Head of caudate nucleus (tissue), 42 donors: ENCODE data around the gene ABCC2.
"Not testable (repeated sequence)": the region's sequence is repeated elsewhere in the genome, so short reads cannot be mapped to it uniquely, and the experiment has no call there.

Experiments used
- DNase-seq, 42 donors: peaks; one replicate each; pipeline versions ENCODE4 v3.0.0 to v3.0.0-alpha.2; 2020 to 2021; ENCODE audit warnings: mixed read lengths in 7 of 42
- intact Hi-C: fragments of 100-400 bp; cut with DNase I; formaldehyde crosslinking; loops from one replicate; pipeline ENCODE4 v1.15.0; 2022

Gene ABCC2

GRCh38 chr10:99782447-99783286 lies at the start of gene ABCC2:
TSS of gene ABCC2 (plus strand) at chr10:99782640. CDS start at chr10:99782845, 205 bp downstream.
- intact Hi-C loops: no loop called here
- DNase-seq: no peak

- peak in 32 of 42 donors; percentile 10 to 79 (median 37) for DNase-seq
These were observed 49.1 kb upstream of the ABCC2 start for GRCh38 chr10:99733366-99733765.

GRCh38 chr10:99734111-99734510 lies 48.3 kb upstream of the ABCC2 start:
- intact Hi-C loops: loop anchor here (5.0 kb wide), 1 partner anchor 112 kb away; the partner anchor contains the start of gene SLC25A28
- not testable (repeated sequence) for DNase-seq

More at GRCh38 chr10:99733366-99733765, 49.1 kb upstream of the ABCC2 start:
- intact Hi-C loops: loop anchor here (5.0 kb wide), 1 partner anchor 111 kb away; the partner anchor contains the start of gene SLC25A28

- intact Hi-C loops: no loop called here
- DNase-seq: no peak
These were observed 42.2 kb upstream of the ABCC2 start for GRCh38 chr10:99740260-99740659.

GRCh38 chr10:99740933-99741559 lies 41.4 kb upstream of the ABCC2 start:
- intact Hi-C loops: no loop called here
- no peak for DNase-seq

- no peak for DNase-seq
- intact Hi-C loops: no loop called here
These were observed 40.2 kb upstream of the ABCC2 start for GRCh38 chr10:99742254-99742653.

GRCh38 chr10:99742701-99743100 lies 39.7 kb upstream of the ABCC2 start:
- DNase-seq: peak in 1 of 42 donors; percentile 10
- intact Hi-C loops: no loop called here

- DNase-seq: peak in 12 of 42 donors; percentile 8 to 62 (median 28)
- intact Hi-C loops: no loop called here
These were observed 38.6 kb upstream of the ABCC2 start for GRCh38 chr10:99743841-99744240.

GRCh38 chr10:99746166-99746565 lies 36.3 kb upstream of the ABCC2 start:
- peak in 18 of 42 donors; percentile 12 to 67 (median 28) for DNase-seq
- intact Hi-C loops: not testable (repeated sequence)

GRCh38 chr10:99748823-99749451 lies 33.5 kb upstream of the ABCC2 start:
- intact Hi-C loops: no loop called here
- no peak for DNase-seq

- DNase-seq: no peak
- intact Hi-C loops: no loop called here
These were observed 31.8 kb upstream of the ABCC2 start for GRCh38 chr10:99750641-99751040.

GRCh38 chr10:99754670-99755069 lies 27.8 kb upstream of the ABCC2 start:
- intact Hi-C loops: no loop called here
- no peak for DNase-seq

- intact Hi-C loops: no loop called here
These were observed 26.3 kb upstream of the ABCC2 start for GRCh38 chr10:99756159-99756558.

GRCh38 chr10:99758211-99758891 lies 24.1 kb upstream of the ABCC2 start:
- no peak for DNase-seq

More at GRCh38 chr10:99756159-99756558, 26.3 kb upstream of the ABCC2 start:
- DNase-seq: no peak

GRCh38 chr10:99760321-99760720 lies 22.1 kb upstream of the ABCC2 start:
- no peak for DNase-seq
- intact Hi-C loops: no loop called here

More at GRCh38 chr10:99758211-99758891, 24.1 kb upstream of the ABCC2 start:
- intact Hi-C loops: no loop called here

- DNase-seq: no peak
- intact Hi-C loops: no loop called here
These were observed 21.1 kb upstream of the ABCC2 start for GRCh38 chr10:99761365-99761764.

- intact Hi-C loops: no loop called here
- DNase-seq: no peak
These were observed 16.7 kb upstream of the ABCC2 start for GRCh38 chr10:99765672-99766301.

- intact Hi-C loops: no loop called here
- DNase-seq: no peak
These were observed 16.1 kb upstream of the ABCC2 start for GRCh38 chr10:99766302-99766681.

GRCh38 chr10:99767901-99768300 lies 14.5 kb upstream of the ABCC2 start:
- no peak for DNase-seq
- intact Hi-C loops: no loop called here
